IMR-90 (cell line): ENCODE measurements around the gene PKIG. TPM values are rescaled to one million over a fixed set of nuclear protein-coding genes. Genes with fewer than 3 reads are reported as not detected.

Experiments
- ATAC-seq: fragments of 200-7000 bp; cut with Tn5 transposase; 2 replicates; pipeline ENCODE4 v1.9.1; 2020; ENCODE audit warnings: low read depth, mild to moderate bottlenecking, moderate library complexity
- BruUV-seq: library from RNA; stranded (reverse); fragments of 400-500 nt; replicated peaks from 2 replicates; lab custom pipeline; 2021; lab: Mats Ljungman, UMichigan
- CTCF ChIA-PET: fragments of 300-600 bp; formaldehyde crosslinking; extraction: SDS; loops from one replicate; lab custom pipeline; 2021; ENCODE audit warnings: antibody characterized with exemption; lab: Yijun Ruan, JAX
- POLR2A ChIA-PET: fragments of 300-600 bp; sonication (Branson Sonifier 250); formaldehyde crosslinking; loops from one replicate; lab custom pipeline; 2022; ENCODE audit warnings: antibody characterized with exemption; ENCODE audit not compliant: unreplicated experiment; lab: Charles Lee
- DNase-seq: peaks from one replicate; pipeline ENCODE4 v3.0.0; 2013
- H2AFZ ChIP-seq: replicated peaks from 2 replicates; pipeline ENCODE3; 2013; ENCODE audit warnings: low read length, mild to moderate bottlenecking; ENCODE audit not compliant: poor library complexity
- H2AK5ac ChIP-seq: 2 replicates; pipeline ENCODE4 v1.6.1; 2013; ENCODE audit warnings: low read depth, low read length, inconsistent platforms
- H2AK9ac ChIP-seq: replicated peaks from 2 replicates; pipeline ENCODE3; 2013; ENCODE audit warnings: mild to moderate bottlenecking, low read depth, low read length, moderate library complexity; ENCODE audit not compliant: poor library complexity
- H2BK120ac ChIP-seq: 2 replicates; pipeline ENCODE4 v1.6.1; 2013; ENCODE audit warnings: low read depth, low read length, inconsistent platforms
- H2BK15ac ChIP-seq: 3 replicates; pipeline ENCODE4 v1.6.1; 2013; ENCODE audit warnings: low read depth, low read length, inconsistent platforms
- H2BK20ac ChIP-seq: 2 replicates; pipeline ENCODE4 v1.6.1; 2013; ENCODE audit warnings: low read depth, mild to moderate bottlenecking, inconsistent platforms, low read length, moderate library complexity
- H2BK5ac ChIP-seq: 2 replicates; pipeline ENCODE4 v1.6.1; 2013; ENCODE audit warnings: mild to moderate bottlenecking, low read depth, low read length, inconsistent platforms; ENCODE audit not compliant: poor library complexity, severe bottlenecking
- H3K14ac ChIP-seq: replicated peaks from 2 replicates; pipeline ENCODE4 v1.6.1; 2013; ENCODE audit warnings: low read depth, low read length, inconsistent platforms
- H3K18ac ChIP-seq: 2 replicates; pipeline ENCODE4 v1.6.1; 2013; ENCODE audit warnings: low read depth, low read length, control low read depth
- H3K23ac ChIP-seq: 2 replicates; pipeline ENCODE4 v1.6.1; 2013; ENCODE audit warnings: low read depth, low read length, inconsistent platforms
- H3K27ac ChIP-seq: 2 replicates; pipeline ENCODE4 v1.5.1; 2013; ENCODE audit warnings: mild to moderate bottlenecking, control low read depth, low read length; ENCODE audit not compliant: insufficient read depth
- H3K27me3 ChIP-seq: 2 replicates; pipeline ENCODE4 v1.6.1; 2013; ENCODE audit warnings: low read length; ENCODE audit not compliant: control insufficient read depth, insufficient read depth
- H3K36me3 ChIP-seq: 2 replicates; pipeline ENCODE4 v1.6.1; 2013; ENCODE audit warnings: low read length, mixed read lengths; ENCODE audit not compliant: control insufficient read depth, insufficient read depth
- H3K4ac ChIP-seq: 2 replicates; pipeline ENCODE4 v1.6.1; 2013; ENCODE audit warnings: low read depth, low read length, inconsistent platforms
- H3K4me1 ChIP-seq: 2 replicates; pipeline ENCODE4 v1.6.1; 2013; ENCODE audit warnings: low read length, mixed read lengths; ENCODE audit not compliant: control insufficient read depth, insufficient read depth
- H3K4me2 ChIP-seq: 2 replicates; pipeline ENCODE4 v1.6.1; 2013; ENCODE audit warnings: low read depth, mild to moderate bottlenecking, control low read depth, low read length, moderate library complexity
- H3K4me3 ChIP-seq: 2 replicates; pipeline ENCODE4 v1.5.1; 2013; ENCODE audit warnings: low read depth, mild to moderate bottlenecking, control low read depth, low read length, moderate library complexity; ENCODE audit not compliant: insufficient read depth
- H3K56ac ChIP-seq: 2 replicates; pipeline ENCODE4 v1.6.1; 2013; ENCODE audit warnings: low read length, inconsistent platforms; ENCODE audit not compliant: insufficient read depth; ENCODE audit errors: extremely low read depth
- H3K79me1 ChIP-seq, 2 experiments: 2 replicates each; pipeline ENCODE4 v1.6.1; 2013; ENCODE audit warnings: low read length in 2 of 2, inconsistent platforms in 1 of 2, low read depth in 1 of 2
- H3K9ac ChIP-seq: 2 replicates; pipeline ENCODE4 v1.6.1; 2013; ENCODE audit warnings: low read depth, low read length, control low read depth
- H3K9me1 ChIP-seq: 2 replicates; pipeline ENCODE4 v1.6.1; 2013; ENCODE audit warnings: low read length, inconsistent platforms; ENCODE audit not compliant: insufficient read depth
- H3K9me3 ChIP-seq: 2 replicates; pipeline ENCODE4 v1.6.1; 2013; ENCODE audit warnings: low read length; ENCODE audit not compliant: control insufficient read depth, insufficient read depth
- H4K20me1 ChIP-seq: 2 replicates; pipeline ENCODE4 v1.6.1; 2013; ENCODE audit warnings: low read length, inconsistent platforms; ENCODE audit not compliant: insufficient read depth
- H4K5ac ChIP-seq: 2 replicates; pipeline ENCODE4 v1.6.1; 2013; ENCODE audit warnings: mild to moderate bottlenecking, low read depth, low read length, control low read depth
- H4K8ac ChIP-seq, 2 experiments: 2 replicates each; pipeline ENCODE4 v1.6.1; 2013; ENCODE audit warnings: low read depth in 2 of 2, low read length in 2 of 2, control low read depth in 1 of 2, inconsistent platforms in 1 of 2
- H4K91ac ChIP-seq: 2 replicates; pipeline ENCODE4 v1.6.1; 2013; ENCODE audit warnings: low read depth, low read length, inconsistent platforms; ENCODE audit not compliant: insufficient read depth
- CHD1 ChIP-seq: IDR thresholded peaks from 2 replicates; pipeline ENCODE4 v1.6.1; 2012; ENCODE audit warnings: low read depth, low read length, improper control_type of control experiment
- MAZ ChIP-seq: IDR thresholded peaks from 2 replicates; pipeline ENCODE4 v1.6.1; 2012; ENCODE audit warnings: low read depth, mild to moderate bottlenecking, low read length, improper control_type of control experiment, moderate library complexity, borderline replicate concordance
- RAD21 ChIP-seq: IDR thresholded peaks from 2 replicates; pipeline ENCODE4 v1.6.1; 2012; ENCODE audit warnings: low read length, improper control_type of control experiment
- WGBS, 2 experiments: methylation state at CpG; one replicate each; pipeline versions ENCODE4 v1.1.5 to v1.1.7; 2013; ENCODE audit warnings: missing lambda C conversion rate in 2 of 2; ENCODE audit not compliant: insufficient read length in 1 of 2; ENCODE audit errors: extremely low coverage in 2 of 2; 5-methylcytosine and 5-hydroxymethylcytosine counted together
- dilution Hi-C: fragments of 300-500 bp; cut with HindIII; formaldehyde crosslinking; loops from one replicate; pipeline ENCODE4 v1.14.3; 2018; ENCODE audit warnings: low sequenced_read_pairs; ENCODE audit not compliant: unreplicated experiment
- in situ Hi-C: fragments of 300-500 bp; cut with MboI; formaldehyde crosslinking; loops from 3 replicates; pipeline ENCODE4 v1.14.3; 2019; ENCODE audit warnings: low sequenced_read_pairs, inconsistent platforms, mixed read lengths
- intact Hi-C: fragments of 100-400 bp; cut with micrococcal nuclease; formaldehyde crosslinking; loops from 2 replicates; pipeline ENCODE4 v1.10.0; 2022
- polyA plus RNA-seq, 3 experiments: library from polyadenylated mRNA; depleted of rRNA; stranded (reverse); fragments of >200 nt; gene quantifications; 2 replicates each; pipeline ENCODE4 v1.2.3, GENCODE V29; 2012; ENCODE audit warnings: low replicate concordance in 1 of 3
- total RNA-seq: library from RNA; depleted of rRNA; stranded (reverse); fragments of >200 nt; gene quantifications from 2 replicates; pipeline ENCODE4 v1.2.3, GENCODE V29; 2012

The PKIG gene
- total and polyA plus RNA-seq, 2 of the 4 experiments (the other 2 are of a cell fraction): 78.3 to 89.6 TPM

- no peak overlapping the region for H2AK5ac ChIP-seq
- no peak overlapping the region for H3K27ac ChIP-seq
- no peak overlapping the region for H3K23ac ChIP-seq
- no peak overlapping the region for H3K18ac ChIP-seq
- dilution Hi-C loops (no loop called here), in situ Hi-C loops (loop anchor here (10.0 kb wide), 1 partner anchor 140 kb away; the partner anchor contains the start of gene TTPAL), intact Hi-C loops (loop anchor here (5.0 kb wide), 1 partner anchor 117 kb away; no protein-coding TSS in a partner anchor)
- 88% methylated on average over 5 of the region's 14 CpGs; no CpG with 5 or more reads in 1 of the 2 experiments for WGBS, 2 experiments
- BruUV-seq: no TSS peak
- ChIA-PET CTCF (no interaction called here), POLR2A (no interaction called here)
- H3K14ac ChIP-seq: no peak overlapping the region
- no peak for ATAC-seq
- no peak overlapping the region for H2BK5ac ChIP-seq
- H2AK9ac ChIP-seq: no peak overlapping the region
- no peak overlapping the region for H4K5ac ChIP-seq
- H3K4ac ChIP-seq: no peak overlapping the region
- H3K79me1 ChIP-seq: peaks cover 2 to 29% of the 10 kb centered on the region in 2 experiments; a peak in 2 of 4 replicates
- H3K56ac ChIP-seq: no peak overlapping the region
- no peak overlapping the region for H2BK120ac ChIP-seq
- H3K27me3 ChIP-seq: no peaks in the 10 kb centered on the region
- no peak overlapping the region for H3K4me2 ChIP-seq
- H2BK20ac ChIP-seq: no peak overlapping the region
- H3K4me3 ChIP-seq: no peak overlapping the region
- no peaks in the 10 kb centered on the region for H3K9me1 ChIP-seq
- H4K20me1 ChIP-seq: peaks cover 6% of the 10 kb centered on the region; the same call in 1 of the 2 replicates
- H3K9ac ChIP-seq: no peak overlapping the region
- peaks cover 40% of the 10 kb centered on the region for H3K36me3 ChIP-seq
- no peak overlapping the region for H2AFZ ChIP-seq
- H4K8ac ChIP-seq: no peak overlapping the region
- no peak for DNase-seq
- peaks cover 3% of the 10 kb centered on the region for H3K4me1 ChIP-seq
- TF ChIP-seq RAD21: no peak
- TF ChIP-seq MAZ: no peak
- no peak for TF ChIP-seq CHD1
- H3K9me3 ChIP-seq: no peaks in the 10 kb centered on the region
- H2BK15ac ChIP-seq: no peak overlapping the region
- no peak overlapping the region for H4K91ac ChIP-seq
Observed at GRCh38 chr20:44614525-44614924, 32.1 kb downstream of the PKIG start.
